Measurements from ENCODE around the gene ERFL.

- TF ChIP-seq CTCF (conservative IDR thresholded peaks at IDR 0.05): no peak
- TF ChIP-seq ZFX (IDR thresholded peaks at IDR 0.05): no peak
Measured at GRCh38 chr19:41906271-41906670, 22.0 kb downstream of the ERFL start.
